ENCODE data around the gene SLC29A1. TPM values are rescaled to one million over a fixed set of nuclear protein-coding genes. Genes with fewer than 3 reads are reported as not detected.

The SLC29A1 gene
- total and polyA plus RNA-seq, 2 donors (not counting 3 experiments of a cell fraction or from before 2014, with no cell fraction given), result 202 to 539 TPM

DNA sequence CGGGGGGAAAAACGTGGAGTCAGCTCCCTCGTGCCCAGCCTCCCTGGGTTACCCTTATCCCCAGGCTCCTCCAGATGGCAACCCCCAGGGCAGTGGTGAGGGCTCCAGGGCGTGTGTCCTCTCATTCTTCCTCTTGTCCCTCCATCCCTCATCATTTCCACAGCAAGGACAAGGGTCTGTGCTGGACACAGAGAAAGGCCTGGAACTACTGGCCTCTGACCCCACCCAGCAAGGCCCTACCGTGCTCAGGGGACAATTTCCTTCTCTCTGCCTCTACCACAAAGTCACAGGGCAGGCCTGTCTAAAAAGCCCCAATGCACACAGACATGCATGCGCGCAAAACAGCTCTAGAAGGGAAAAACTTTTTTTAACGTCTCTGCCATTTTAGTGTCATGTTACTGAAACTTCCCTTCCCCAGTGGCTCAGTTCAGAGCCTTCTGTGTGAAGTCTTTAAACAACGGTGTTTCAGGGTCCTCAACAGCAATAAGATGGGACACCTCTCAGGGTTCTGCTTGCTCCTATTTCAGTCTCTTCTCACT lies 35.0 kb downstream of the SLC29A1 start:
- no peak overlapping the region for H3K27ac ChIP-seq (ENCODE audit: insufficient read depth, low read depth, low read length)
- no peak for FAIRE-seq
- no peak overlapping the region for H2AFZ ChIP-seq (ENCODE audit: low read depth, low read length)
- H3K4me3 ChIP-seq (replicated peaks in 1 of 3; ENCODE audit: insufficient read depth in 1 of 3, low read depth in 1 of 3, low read length in 3 of 3), result no peak overlapping the region
- TF ChIP-seq JUN (IDR thresholded peaks at IDR 0.05; ENCODE audit: borderline replicate concordance, insufficient read depth, insufficient read length, low read depth) (no peak), MYC (IDR thresholded peaks at IDR 0.05; ENCODE audit: low read depth, low read length) (no peak), EZH2 (IDR thresholded peaks at IDR 0.05; ENCODE audit: borderline replicate concordance, low read depth, low read length, severe bottlenecking) (no peak), POLR2A (IDR thresholded peaks at IDR 0.05; ENCODE audit: low read depth, low read length) (no peak), POLR2AphosphoS5 (IDR thresholded peaks at IDR 0.05; ENCODE audit: insufficient read depth, low read depth, low read length) (no peak), FOS (IDR thresholded peaks at IDR 0.05; ENCODE audit: borderline replicate concordance, insufficient read depth, low read length) (no peak)
- TF ChIP-seq, protein P1, sequence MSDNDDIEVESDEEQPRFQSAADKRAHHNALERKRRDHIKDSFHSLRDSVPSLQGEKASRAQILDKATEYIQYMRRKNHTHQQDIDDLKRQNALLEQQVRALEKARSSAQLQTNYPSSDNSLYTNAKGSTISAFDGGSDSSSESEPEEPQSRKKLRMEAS (IDR thresholded peaks at IDR 0.05; ENCODE audit: insufficient read depth, insufficient read length), result no peak
- TF ChIP-seq, protein P2, sequence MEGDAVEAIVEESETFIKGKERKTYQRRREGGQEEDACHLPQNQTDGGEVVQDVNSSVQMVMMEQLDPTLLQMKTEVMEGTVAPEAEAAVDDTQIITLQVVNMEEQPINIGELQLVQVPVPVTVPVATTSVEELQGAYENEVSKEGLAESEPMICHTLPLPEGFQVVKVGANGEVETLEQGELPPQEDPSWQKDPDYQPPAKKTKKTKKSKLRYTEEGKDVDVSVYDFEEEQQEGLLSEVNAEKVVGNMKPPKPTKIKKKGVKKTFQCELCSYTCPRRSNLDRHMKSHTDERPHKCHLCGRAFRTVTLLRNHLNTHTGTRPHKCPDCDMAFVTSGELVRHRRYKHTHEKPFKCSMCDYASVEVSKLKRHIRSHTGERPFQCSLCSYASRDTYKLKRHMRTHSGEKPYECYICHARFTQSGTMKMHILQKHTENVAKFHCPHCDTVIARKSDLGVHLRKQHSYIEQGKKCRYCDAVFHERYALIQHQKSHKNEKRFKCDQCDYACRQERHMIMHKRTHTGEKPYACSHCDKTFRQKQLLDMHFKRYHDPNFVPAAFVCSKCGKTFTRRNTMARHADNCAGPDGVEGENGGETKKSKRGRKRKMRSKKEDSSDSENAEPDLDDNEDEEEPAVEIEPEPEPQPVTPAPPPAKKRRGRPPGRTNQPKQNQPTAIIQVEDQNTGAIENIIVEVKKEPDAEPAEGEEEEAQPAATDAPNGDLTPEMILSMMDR (IDR thresholded peaks at IDR 0.05; ENCODE audit: extremely low read depth in 1 of 2, insufficient read depth in 1 of 2, low read depth in 1 of 2, low read length in 2 of 2), result no peak
- ChIA-PET CTCF (no interaction called here), POLR2A (no interaction called here)
- peaks cover 12 to 37% of the 10 kb centered on the region in 2 experiments for H3K36me3 ChIP-seq (ENCODE audit: control insufficient read depth in 2 of 2, extremely low read depth in 1 of 2, insufficient read depth in 2 of 2, low read length in 2 of 2)
- no peaks in the 10 kb centered on the region for H3K9me3 ChIP-seq (replicated peaks; ENCODE audit: control insufficient read depth, insufficient read depth, low read length)
- DNase-seq (ENCODE audit: low read depth, low spot score), result no peak
- H3K27me3 ChIP-seq (ENCODE audit: control insufficient read depth in 2 of 2, insufficient read depth in 2 of 2, low read length in 2 of 2), result no peaks in the 10 kb centered on the region
- no peak overlapping the region for H3K9ac ChIP-seq (replicated peaks; ENCODE audit: extremely low read depth, insufficient read depth, low read length)
- peaks cover 26% of the 10 kb centered on the region for H3K4me1 ChIP-seq (ENCODE audit: control insufficient read depth, extremely low read depth, insufficient read depth, low read length)
- H4K20me1 ChIP-seq (replicated peaks; ENCODE audit: control insufficient read depth, extremely low read depth, insufficient read depth, low read length), result no peaks in the 10 kb centered on the region
- no peak overlapping the region for H3K4me2 ChIP-seq (ENCODE audit: insufficient read depth, low read length)
- H3K9me1 ChIP-seq (replicated peaks; ENCODE audit: control insufficient read depth, extremely low read depth, insufficient read depth, low read length), result no peaks in the 10 kb centered on the region
- dilution Hi-C loops (cut with MboI; ENCODE audit: extremely low pct_ligation_motif_present, low sequenced_read_pairs), result no loop called here
- H3K79me2 ChIP-seq (ENCODE audit: control insufficient read depth, insufficient read depth, low read length), result peaks cover 32% of the 10 kb centered on the region
- intact Hi-C loops (cut with micrococcal nuclease), result no loop called here
- BruUV-seq (replicated peaks), result no TSS peak
